Adipocyte (in vitro differentiated cells): ENCODE results near the gene ATF5.
"Not testable (repeated sequence)": the region's sequence is repeated elsewhere in the genome, so short reads cannot be mapped to it uniquely, and the experiment has no call there.

ENCODE experiments used
- DNase-seq: peaks from one replicate; pipeline ENCODE4 v3.0.0-alpha.2; 2015; ENCODE audit warnings: low read depth
- H3K27me3 ChIP-seq: replicated peaks from 2 replicates; pipeline ENCODE4 v1.7.0; 2013; ENCODE audit warnings: mild to moderate bottlenecking, low read length, moderate library complexity; ENCODE audit not compliant: control insufficient read depth, insufficient read depth
- H3K36me3 ChIP-seq: 2 replicates; pipeline ENCODE4 v1.7.0; 2013; ENCODE audit warnings: low read length, mild to moderate bottlenecking, moderate library complexity; ENCODE audit not compliant: control insufficient read depth, insufficient read depth, severe bottlenecking
- H3K4me1 ChIP-seq: 2 replicates; pipeline ENCODE4 v1.7.0; 2013; ENCODE audit warnings: mild to moderate bottlenecking, low read length, moderate library complexity; ENCODE audit not compliant: control insufficient read depth, insufficient read depth
- H3K4me3 ChIP-seq: 2 replicates; pipeline ENCODE4 v1.7.0; 2013; ENCODE audit warnings: mild to moderate bottlenecking, low read length, moderate library complexity
- H3K9ac ChIP-seq: 2 replicates; pipeline ENCODE4 v1.7.0; 2013; ENCODE audit warnings: mild to moderate bottlenecking, low read length, moderate library complexity
- H3K9me3 ChIP-seq: 2 replicates; pipeline ENCODE4 v1.7.0; 2013; ENCODE audit warnings: mild to moderate bottlenecking, low read length, moderate library complexity; ENCODE audit not compliant: control insufficient read depth

ATF5 gene

DNA sequence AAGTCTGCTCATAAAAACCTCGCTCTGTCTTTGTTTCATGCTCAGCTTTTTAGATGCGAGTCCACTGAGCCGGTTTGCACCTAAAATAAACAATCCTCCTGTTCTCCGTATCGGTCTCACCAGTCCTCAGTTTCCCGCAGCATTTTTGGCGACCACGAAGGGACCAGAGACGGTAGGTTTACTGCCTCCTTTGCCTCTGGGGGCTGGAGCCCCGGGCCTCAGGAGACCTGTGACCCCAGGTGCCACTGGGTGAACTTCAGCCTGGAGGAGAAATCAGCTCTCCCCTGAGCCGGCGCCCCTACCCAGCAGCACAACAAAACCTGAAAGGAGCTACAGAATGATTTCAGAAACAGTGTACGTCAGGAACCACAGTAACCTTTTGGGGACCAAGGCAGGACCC lies 23.9 kb downstream of the ATF5 start:
- no peak overlapping the region for H3K9ac ChIP-seq
- no peaks in the 10 kb centered on the region for H3K36me3 ChIP-seq
- peaks cover 8% of the 10 kb centered on the region for H3K4me1 ChIP-seq
- H3K9me3 ChIP-seq = no peaks in the 10 kb centered on the region
- no peak overlapping the region for H3K4me3 ChIP-seq
- peaks cover 79% of the 10 kb centered on the region for H3K27me3 ChIP-seq
- no peak for DNase-seq

- DNase-seq = no peak
- Histone ChIP-seq H3K9me3 (no peaks in the 10 kb centered on the region), H3K4me3 (no peak overlapping the region), H3K9ac (no peak overlapping the region), H3K36me3 (no peaks in the 10 kb centered on the region), H3K4me1 (peaks cover 8% of the 10 kb centered on the region), H3K27me3 (peaks cover 76% of the 10 kb centered on the region)
Measured at GRCh38 chr19:49953416-49953815, 24.4 kb downstream of the ATF5 start.

- peak; percentile 74 for DNase-seq
- Histone ChIP-seq H3K27me3 (peaks cover 74% of the 10 kb centered on the region), H3K4me1 (peaks cover 8% of the 10 kb centered on the region), H3K4me3 (no peak overlapping the region), H3K9me3 (no peaks in the 10 kb centered on the region), H3K9ac (no peak overlapping the region), H3K36me3 (no peaks in the 10 kb centered on the region)
Measured at GRCh38 chr19:49954092-49954829, 25.3 kb downstream of the ATF5 start.

- no peaks in the 10 kb centered on the region for H3K9me3 ChIP-seq
- H3K4me3 ChIP-seq = no peak overlapping the region
- peaks cover 68% of the 10 kb centered on the region for H3K27me3 ChIP-seq
- no peak for DNase-seq
- H3K36me3 ChIP-seq = no peaks in the 10 kb centered on the region
- no peak overlapping the region for H3K9ac ChIP-seq
- peaks cover 8% of the 10 kb centered on the region for H3K4me1 ChIP-seq
Measured at GRCh38 chr19:49954933-49955332, 25.9 kb downstream of the ATF5 start.

DNA sequence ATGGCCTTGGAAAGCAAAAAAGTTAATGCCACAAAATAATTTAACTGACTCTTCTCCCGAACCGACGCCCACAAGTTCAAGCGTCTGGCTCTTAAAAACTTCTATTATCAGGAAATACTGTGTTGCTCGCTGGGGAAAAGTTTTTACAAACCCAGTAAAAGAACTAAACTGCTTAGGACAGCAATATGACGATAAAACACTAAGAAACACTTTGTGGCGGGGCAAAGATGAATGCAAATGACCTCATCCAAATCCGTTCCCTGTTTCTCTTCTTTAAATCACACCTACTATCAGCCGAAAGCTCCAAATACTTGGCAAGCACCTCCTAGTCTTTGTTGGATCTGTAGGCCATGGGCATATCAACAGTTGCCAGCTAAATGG lies 27.1 kb downstream of the ATF5 start:
- Histone ChIP-seq H3K27me3 (peaks cover 58% of the 10 kb centered on the region), H3K4me1 (peaks cover 8% of the 10 kb centered on the region), H3K9me3 (no peaks in the 10 kb centered on the region), H3K36me3 (no peaks in the 10 kb centered on the region), H3K4me3 (no peak overlapping the region), H3K9ac (no peak overlapping the region)
- DNase-seq = no peak

DNA sequence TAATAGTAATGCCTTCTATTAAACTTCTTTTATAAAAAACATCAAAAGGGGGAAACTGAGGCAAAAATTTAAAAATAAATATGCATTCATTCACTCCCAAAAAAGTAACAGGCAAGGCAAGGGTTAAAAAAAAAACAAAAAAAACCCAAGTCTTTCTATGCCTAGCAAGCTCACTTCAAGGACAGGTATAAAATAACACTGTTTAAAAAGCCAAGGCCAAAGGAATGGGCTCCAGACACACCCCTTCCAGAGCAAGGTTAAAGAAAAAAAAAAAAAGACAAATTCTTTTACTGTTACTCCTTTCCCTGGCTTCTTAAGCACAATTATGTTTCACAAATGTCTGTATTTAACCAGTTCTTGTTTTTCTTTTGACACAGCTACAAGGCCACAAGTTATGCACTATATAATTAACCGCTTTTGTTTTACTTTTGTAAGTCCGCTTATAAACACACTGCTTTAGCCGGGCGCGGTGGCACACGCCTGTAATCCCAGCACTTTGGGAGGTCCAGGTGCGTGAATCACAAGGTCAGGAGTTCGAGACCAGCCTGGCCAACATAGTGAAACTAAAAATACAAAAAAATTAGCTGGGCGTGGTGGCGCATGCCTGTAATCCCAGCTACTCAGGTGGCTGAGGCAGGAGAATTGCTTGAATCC lies 28.4 kb downstream of the ATF5 start:
- Histone ChIP-seq H3K4me3 (no peak overlapping the region), H3K9ac (no peak overlapping the region), H3K36me3 (no peaks in the 10 kb centered on the region), H3K27me3 (peaks cover 50% of the 10 kb centered on the region), H3K4me1 (peaks cover 8% of the 10 kb centered on the region), H3K9me3 (no peaks in the 10 kb centered on the region)
- peak; percentile 6 for DNase-seq

GRCh38 chr19:49958144-49958543 lies 29.1 kb downstream of the ATF5 start:
- not testable (repeated sequence) for H3K9ac ChIP-seq, DNase-seq, H3K36me3 ChIP-seq, H3K9me3 ChIP-seq, H3K4me3 ChIP-seq, H3K4me1 ChIP-seq
- peaks cover 43% of the 10 kb centered on the region for H3K27me3 ChIP-seq

DNA sequence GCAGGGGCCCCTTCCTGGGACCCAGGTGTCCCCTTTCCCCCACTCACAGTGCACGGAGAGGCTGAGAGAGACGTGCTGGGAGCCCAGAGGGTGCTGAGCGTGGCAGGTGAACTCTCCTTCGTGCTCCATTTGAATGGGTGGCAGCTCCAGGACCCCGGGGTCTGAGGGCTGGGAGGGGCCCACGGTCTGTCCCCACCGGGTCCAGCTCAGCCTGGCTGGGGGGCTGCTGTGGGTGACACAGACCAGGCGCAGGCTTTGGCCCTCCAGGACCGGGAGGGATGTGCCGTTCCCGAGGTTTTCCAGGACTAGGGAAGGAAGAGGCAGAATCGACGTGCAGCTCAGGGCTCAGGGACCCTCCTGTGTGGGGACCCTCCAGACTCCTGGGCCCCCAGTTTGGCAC lies 29.6 kb downstream of the ATF5 start:
- H3K36me3 ChIP-seq, DNase-seq, H3K9me3 ChIP-seq, H3K9ac ChIP-seq, H3K4me3 ChIP-seq, H3K4me1 ChIP-seq: not testable (repeated sequence)
- peaks cover 43% of the 10 kb centered on the region for H3K27me3 ChIP-seq

DNA sequence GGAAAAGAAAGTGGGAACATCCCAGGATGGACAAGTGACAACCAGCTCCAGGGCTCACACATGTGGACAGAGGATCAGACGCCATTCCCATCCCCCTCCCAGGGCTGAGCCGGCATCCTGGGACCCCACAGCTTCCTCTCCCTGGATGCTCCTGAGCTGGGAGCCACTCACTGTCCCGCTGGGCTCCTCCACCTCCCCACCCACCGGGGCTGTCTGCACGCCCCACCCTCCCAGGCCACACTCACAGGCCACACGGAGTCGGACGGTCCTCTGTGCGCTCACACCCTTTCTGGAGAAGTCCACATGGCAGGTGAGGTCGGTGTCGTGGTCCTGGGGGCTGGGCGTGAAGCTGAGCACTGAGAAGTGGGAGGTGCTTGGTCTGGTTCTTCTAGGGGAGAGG lies 30.9 kb downstream of the ATF5 start:
- not testable (repeated sequence) for H3K9ac ChIP-seq, DNase-seq, H3K36me3 ChIP-seq, H3K9me3 ChIP-seq, H3K4me1 ChIP-seq, H3K4me3 ChIP-seq
- peaks cover 32% of the 10 kb centered on the region for H3K27me3 ChIP-seq

DNA sequence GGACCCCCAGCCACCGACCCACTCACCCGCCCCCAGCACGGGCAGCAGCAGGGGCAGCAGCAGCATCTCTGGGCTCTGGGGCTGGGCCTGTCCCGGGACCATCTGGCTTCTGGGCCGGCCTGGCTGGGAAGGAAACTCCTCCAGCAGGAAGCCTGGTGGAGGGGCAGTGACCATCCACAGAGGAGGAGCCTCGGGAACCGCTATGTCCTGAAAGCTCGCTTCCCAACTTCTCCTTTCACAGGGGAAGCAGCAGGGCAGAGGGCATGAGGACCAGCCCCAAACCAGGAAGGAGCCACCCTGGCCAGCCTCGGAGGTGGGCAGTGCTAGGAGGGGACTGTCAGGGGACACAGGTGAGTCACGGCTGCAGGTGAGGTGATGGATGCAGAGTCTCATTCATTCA lies 32.0 kb downstream of the ATF5 start, which contains the start of gene SIGLEC11:
TSS of gene SIGLEC11 (minus strand) at position 193 of the 400 bp plus-strand sequence. CDS start at position 102, 91 bp downstream.
- H3K4me1 ChIP-seq, H3K9me3 ChIP-seq, H3K4me3 ChIP-seq, H3K36me3 ChIP-seq, H3K9ac ChIP-seq, DNase-seq: not testable (repeated sequence)
- peaks cover 28% of the 10 kb centered on the region for H3K27me3 ChIP-seq

DNA sequence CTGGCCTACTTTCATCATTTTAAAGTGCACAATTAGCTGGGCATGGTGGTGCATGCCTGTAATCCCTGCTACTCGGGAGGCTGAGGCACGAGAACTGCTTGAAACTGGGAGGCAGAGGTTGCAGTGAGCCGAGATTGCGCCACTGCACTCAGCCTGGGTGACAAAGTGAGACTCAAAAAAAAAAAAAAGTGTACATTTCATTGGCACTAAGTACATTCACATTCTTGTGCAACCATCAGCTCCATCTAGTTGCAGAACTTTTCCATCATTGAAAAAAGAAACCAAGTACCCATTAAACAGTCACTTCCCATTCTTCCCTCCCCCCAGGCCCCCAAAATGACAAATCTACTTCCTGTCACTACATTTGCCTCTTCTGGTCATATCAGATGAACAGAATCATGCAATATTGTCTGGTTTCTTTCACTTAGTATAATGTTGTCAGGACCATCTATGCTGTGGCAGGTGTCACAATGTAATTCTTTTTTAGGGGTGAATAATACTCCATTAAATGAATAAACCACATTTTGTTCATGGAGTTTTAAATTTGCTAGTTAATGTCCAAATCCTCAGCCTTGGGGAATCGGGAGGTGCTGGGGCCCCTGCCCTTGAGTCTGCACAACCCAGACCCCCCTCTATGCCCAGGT lies 39.4 kb downstream of the ATF5 start:
- no peak for DNase-seq

More for the DNA sequence above, 39.4 kb downstream of the ATF5 start:
- peaks cover 21% of the 10 kb centered on the region for H3K27me3 ChIP-seq
- no peaks in the 10 kb centered on the region for H3K9me3 ChIP-seq
- H3K9ac ChIP-seq = no peak overlapping the region
- H3K4me1 ChIP-seq = no peaks in the 10 kb centered on the region
- H3K4me3 ChIP-seq = no peak overlapping the region
- no peaks in the 10 kb centered on the region for H3K36me3 ChIP-seq
